Mesothelial cell of epicardium (in vitro differentiated cells): ENCODE measurements around the gene KCNJ6. TPM values are rescaled to one million over a fixed set of nuclear protein-coding genes. Genes with fewer than 3 reads are reported as not detected.

Source experiments
- DNase-seq, 2 experiments: peaks; one replicate each; pipeline ENCODE4 v3.0.0; 2021; ENCODE audit warnings: low spot score in 2 of 2; ENCODE audit not compliant: unreplicated experiment in 2 of 2
- H3K27ac Mint-ChIP-seq: 2 replicates; pipeline ENCODE4 v1.8.0; 2021; ENCODE audit warnings: mixed read lengths
- H3K27me3 Mint-ChIP-seq: 2 replicates; pipeline ENCODE4 v1.8.0; 2021; ENCODE audit warnings: low read depth, mixed read lengths
- H3K36me3 Mint-ChIP-seq: 2 replicates; pipeline ENCODE4 v1.8.0; 2021; ENCODE audit warnings: mixed read lengths
- H3K4me1 Mint-ChIP-seq: 2 replicates; pipeline ENCODE4 v1.8.0; 2021; ENCODE audit warnings: mixed read lengths
- H3K4me3 Mint-ChIP-seq: 2 replicates; pipeline ENCODE4 v1.8.0; 2021; ENCODE audit warnings: mild to moderate bottlenecking, moderate library complexity, mixed read lengths
- H3K9me3 Mint-ChIP-seq: 2 replicates; pipeline ENCODE4 v1.8.0; 2021; ENCODE audit warnings: mixed read lengths
- CTCF ChIP-seq: fragments of 200-600 bp; sonication (generic); IDR thresholded peaks from one replicate; pipeline ENCODE4 v1.5.0; 2021; ENCODE audit warnings: antibody characterized with exemption; ENCODE audit not compliant: unreplicated experiment
- total RNA-seq: library from RNA; stranded (reverse); gene quantifications from 3 replicates; pipeline ENCODE4 v1.2.1, GENCODE V29; 2021

The KCNJ6 gene
- total RNA-seq, 1 donor from 2014 or later, result 0.02 TPM

GRCh38 chr21:37944496-37944895 is 28.2 kb upstream of the KCNJ6 start:
- DNase-seq, result no peak
- TF ChIP-seq CTCF, result no peak
- Mint-ChIP-seq H3K36me3 (no peaks in the 10 kb centered on the region), H3K27ac (no peak overlapping the region), H3K27me3 (peaks cover 10% of the 10 kb centered on the region), H3K4me3 (no peak overlapping the region), H3K4me1 (no peaks in the 10 kb centered on the region), H3K9me3 (peaks cover 12% of the 10 kb centered on the region)

GRCh38 chr21:37940691-37941090 is 24.4 kb upstream of the KCNJ6 start:
- no peak for DNase-seq
- no peak overlapping the region for H3K4me3 Mint-ChIP-seq
- no peak overlapping the region for H3K27ac Mint-ChIP-seq
- no peak for TF ChIP-seq CTCF
- no peaks in the 10 kb centered on the region for H3K36me3 Mint-ChIP-seq
- no peaks in the 10 kb centered on the region for H3K4me1 Mint-ChIP-seq
- H3K9me3 Mint-ChIP-seq, result peaks cover 19% of the 10 kb centered on the region
- peaks cover 6% of the 10 kb centered on the region for H3K27me3 Mint-ChIP-seq

- Mint-ChIP-seq H3K4me3 (no peak overlapping the region), H3K36me3 (no peaks in the 10 kb centered on the region), H3K4me1 (no peaks in the 10 kb centered on the region), H3K27ac (no peak overlapping the region), H3K27me3 (peaks cover 11% of the 10 kb centered on the region), H3K9me3 (peaks cover 19% of the 10 kb centered on the region)
- no peak for DNase-seq
- no peak for TF ChIP-seq CTCF
Observed at GRCh38 chr21:37939838-37940237, 23.6 kb upstream of the KCNJ6 start.

- H3K27me3 Mint-ChIP-seq, result peaks cover 9% of the 10 kb centered on the region
- no peak for TF ChIP-seq CTCF
- no peak overlapping the region for H3K4me3 Mint-ChIP-seq
- H3K9me3 Mint-ChIP-seq, result peaks cover 23% of the 10 kb centered on the region
- no peak overlapping the region for H3K27ac Mint-ChIP-seq
- no peaks in the 10 kb centered on the region for H3K36me3 Mint-ChIP-seq
- no peaks in the 10 kb centered on the region for H3K4me1 Mint-ChIP-seq
- DNase-seq, result no peak
Observed at GRCh38 chr21:37939251-37939650, 23.0 kb upstream of the KCNJ6 start.

- Mint-ChIP-seq H3K4me3 (no peak overlapping the region), H3K27me3 (peaks cover 9% of the 10 kb centered on the region), H3K27ac (no peak overlapping the region), H3K36me3 (no peaks in the 10 kb centered on the region), H3K9me3 (peaks cover 37% of the 10 kb centered on the region), H3K4me1 (no peaks in the 10 kb centered on the region)
- TF ChIP-seq CTCF, result no peak
- DNase-seq, result no peak
Observed at GRCh38 chr21:37937668-37938067, 21.4 kb upstream of the KCNJ6 start.

- H3K27me3 Mint-ChIP-seq, result peaks cover 10% of the 10 kb centered on the region
- H3K27ac Mint-ChIP-seq, result no peak overlapping the region
- H3K4me1 Mint-ChIP-seq, result no peaks in the 10 kb centered on the region
- H3K36me3 Mint-ChIP-seq, result no peaks in the 10 kb centered on the region
- no peak for TF ChIP-seq CTCF
- peaks cover 43% of the 10 kb centered on the region for H3K9me3 Mint-ChIP-seq
- no peak for DNase-seq
- no peak overlapping the region for H3K4me3 Mint-ChIP-seq
Observed at GRCh38 chr21:37936010-37936785, 19.9 kb upstream of the KCNJ6 start.
